Measurements from ENCODE around the gene AKNA.

The AKNA gene

DNA sequence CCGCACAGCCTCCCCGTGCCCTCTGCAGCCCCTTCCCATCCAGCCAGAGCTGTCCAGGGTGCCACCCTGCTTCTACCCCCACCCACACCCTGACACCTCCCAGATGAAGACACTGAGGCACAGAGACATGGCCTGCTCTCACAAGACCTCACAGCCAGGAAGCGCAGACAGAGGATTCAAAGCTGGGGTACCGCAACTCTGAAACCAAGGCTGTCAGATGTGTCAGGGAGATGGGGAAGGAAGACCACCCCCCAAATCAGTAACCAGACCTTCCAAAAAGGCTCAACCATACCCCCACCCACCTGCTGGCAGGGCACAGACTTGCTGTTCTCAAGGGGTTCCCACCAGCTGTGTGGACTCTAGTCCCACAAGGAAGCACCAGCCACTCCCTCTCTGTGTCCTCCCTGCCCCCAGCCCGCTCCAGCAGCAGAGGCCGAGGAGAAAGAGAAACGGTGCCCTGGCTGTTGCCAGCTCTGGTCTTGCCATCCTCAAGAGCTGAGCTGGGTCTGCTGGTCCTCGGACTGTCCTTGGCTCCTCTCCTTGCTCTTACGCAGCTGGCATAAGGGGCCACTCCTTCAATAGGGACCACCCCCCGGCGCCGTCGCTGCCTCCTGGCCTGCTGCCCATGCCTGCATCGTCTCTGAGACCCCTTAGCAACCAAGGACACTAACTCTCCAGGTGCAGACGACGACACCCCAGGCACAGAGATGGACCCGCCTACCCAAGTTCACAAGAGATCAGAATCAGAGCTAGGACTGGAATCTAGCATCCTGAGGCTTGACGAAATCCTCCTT lies 699 bp downstream of the AKNA start:
- Histone ChIP-seq H3K4me1 (ENCODE audit: control insufficient read depth, insufficient read depth, low read length) (peaks cover 23% of the 10 kb centered on the region), H3K27me3 (ENCODE audit: control insufficient read depth, insufficient read depth, low read length) (no peaks in the 10 kb centered on the region), H3K9me3 (ENCODE audit: control insufficient read depth, insufficient read depth, low read length) (no peaks in the 10 kb centered on the region), H3K36me3 (ENCODE audit: control insufficient read depth, insufficient read depth, low read length) (no peaks in the 10 kb centered on the region), H3K4me3 (ENCODE audit: low read length) (no peak overlapping the region), H3K27ac (ENCODE audit: low read length) (no peak overlapping the region)
- whole genome bisulfite sequencing (ENCODE audit: insufficient coverage, insufficient read length), result no CpG with 5 or more reads among the region's 18 CpGs
- DNase-seq (ENCODE audit: low read depth, low spot score), result no peak

- Histone ChIP-seq H3K4me3 (ENCODE audit: low read length) (no peak overlapping the region), H3K4me1 (ENCODE audit: control insufficient read depth, insufficient read depth, low read length) (peaks cover 24% of the 10 kb centered on the region), H3K36me3 (ENCODE audit: control insufficient read depth, insufficient read depth, low read length) (no peaks in the 10 kb centered on the region), H3K27me3 (ENCODE audit: control insufficient read depth, insufficient read depth, low read length) (no peaks in the 10 kb centered on the region), H3K27ac (ENCODE audit: low read length) (no peak overlapping the region), H3K9me3 (ENCODE audit: control insufficient read depth, insufficient read depth, low read length) (no peaks in the 10 kb centered on the region)
- no CpG with 5 or more reads among the region's 10 CpGs for WGBS (ENCODE audit: insufficient coverage, insufficient read length)
- no peak for DNase-seq (ENCODE audit: low read depth, low spot score)
Measured at GRCh38 chr9:114386361-114386885, 1.4 kb downstream of the AKNA start.

DNA sequence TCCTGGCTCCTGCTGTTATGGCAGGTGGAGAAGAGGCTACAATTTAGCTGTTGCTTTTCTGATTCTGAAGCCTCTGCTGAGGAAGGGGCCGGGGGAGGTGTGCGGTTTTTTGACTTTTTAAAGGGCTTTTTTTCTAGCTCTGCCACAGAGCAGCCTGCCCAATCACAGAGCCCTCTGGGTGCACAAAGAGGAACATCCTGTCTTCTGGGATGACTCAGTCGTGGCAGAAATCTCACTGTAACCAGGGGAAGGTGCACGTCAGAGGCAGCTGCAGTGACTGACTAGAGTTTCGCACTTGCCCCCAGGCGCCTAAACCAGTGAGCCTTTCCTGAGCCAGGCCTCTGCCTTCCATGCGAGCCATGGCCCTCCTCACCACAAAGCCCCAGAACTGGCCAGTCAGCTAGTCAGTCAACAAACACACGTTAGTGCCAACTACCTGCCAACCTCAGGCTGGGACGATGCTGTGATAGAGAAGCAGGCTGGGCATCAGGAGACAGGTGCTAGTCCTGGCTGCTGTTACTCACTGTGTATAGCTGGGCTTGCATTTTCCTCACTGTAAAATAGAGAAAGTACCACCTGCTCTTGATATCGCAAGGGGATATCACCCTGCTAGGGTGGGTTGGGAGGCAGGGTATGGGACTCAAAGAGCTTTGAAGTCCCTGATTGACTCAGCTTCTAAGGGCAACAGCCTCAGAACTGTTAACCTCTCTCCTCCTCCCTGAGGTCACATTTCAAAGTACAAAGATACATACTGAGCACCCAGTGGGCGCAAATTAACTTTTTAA lies 2.2 kb downstream of the AKNA start:
- DNase-seq (ENCODE audit: low read depth, low spot score), result no peak
- WGBS (ENCODE audit: insufficient coverage, insufficient read length), result no CpG with 5 or more reads among the region's 11 CpGs
- Histone ChIP-seq H3K4me1 (ENCODE audit: control insufficient read depth, insufficient read depth, low read length) (peaks cover 24% of the 10 kb centered on the region), H3K27me3 (ENCODE audit: control insufficient read depth, insufficient read depth, low read length) (no peaks in the 10 kb centered on the region), H3K36me3 (ENCODE audit: control insufficient read depth, insufficient read depth, low read length) (no peaks in the 10 kb centered on the region), H3K9me3 (ENCODE audit: control insufficient read depth, insufficient read depth, low read length) (no peaks in the 10 kb centered on the region), H3K4me3 (ENCODE audit: low read length) (no peak overlapping the region), H3K27ac (ENCODE audit: low read length) (no peak overlapping the region)

- Histone ChIP-seq H3K4me3 (ENCODE audit: low read length) (no peak overlapping the region), H3K4me1 (ENCODE audit: control insufficient read depth, insufficient read depth, low read length) (peaks cover 24% of the 10 kb centered on the region), H3K9me3 (ENCODE audit: control insufficient read depth, insufficient read depth, low read length) (no peaks in the 10 kb centered on the region), H3K36me3 (ENCODE audit: control insufficient read depth, insufficient read depth, low read length) (no peaks in the 10 kb centered on the region), H3K27me3 (ENCODE audit: control insufficient read depth, insufficient read depth, low read length) (no peaks in the 10 kb centered on the region), H3K27ac (ENCODE audit: low read length) (no peak overlapping the region)
- WGBS (ENCODE audit: insufficient coverage, insufficient read length), result no CpG with 5 or more reads among the region's 7 CpGs
- DNase-seq (ENCODE audit: low read depth, low spot score), result no peak
Measured at GRCh38 chr9:114384836-114385396, 2.9 kb downstream of the AKNA start.

- no peaks in the 10 kb centered on the region for H3K36me3 ChIP-seq (ENCODE audit: control insufficient read depth, insufficient read depth, low read length)
- H3K4me3 ChIP-seq (ENCODE audit: low read length), result no peak overlapping the region
- DNase-seq (ENCODE audit: low read depth, low spot score), result no peak
- no peaks in the 10 kb centered on the region for H3K27me3 ChIP-seq (ENCODE audit: control insufficient read depth, insufficient read depth, low read length)
- H3K27ac ChIP-seq (ENCODE audit: low read length), result no peak overlapping the region
- WGBS (ENCODE audit: insufficient coverage, insufficient read length), result no CpG with 5 or more reads among the region's 1 CpG
- peaks cover 24% of the 10 kb centered on the region for H3K4me1 ChIP-seq (ENCODE audit: control insufficient read depth, insufficient read depth, low read length)
- H3K9me3 ChIP-seq (ENCODE audit: control insufficient read depth, insufficient read depth, low read length), result no peaks in the 10 kb centered on the region
Measured at GRCh38 chr9:114384341-114384740, 3.4 kb downstream of the AKNA start.

GRCh38 chr9:114383521-114384231 lies 4.1 kb downstream of the AKNA start:
- Histone ChIP-seq H3K9me3 (ENCODE audit: control insufficient read depth, insufficient read depth, low read length) (no peaks in the 10 kb centered on the region), H3K4me3 (ENCODE audit: low read length) (no peak overlapping the region), H3K27ac (ENCODE audit: low read length) (no peak overlapping the region), H3K4me1 (ENCODE audit: control insufficient read depth, insufficient read depth, low read length) (peaks cover 24% of the 10 kb centered on the region), H3K36me3 (ENCODE audit: control insufficient read depth, insufficient read depth, low read length) (no peaks in the 10 kb centered on the region), H3K27me3 (ENCODE audit: control insufficient read depth, insufficient read depth, low read length) (no peaks in the 10 kb centered on the region)
- DNase-seq (ENCODE audit: low read depth, low spot score), result no peak
- no CpG with 5 or more reads among the region's 8 CpGs for WGBS (ENCODE audit: insufficient coverage, insufficient read length)

- no peak for DNase-seq (ENCODE audit: low read depth, low spot score)
- WGBS (ENCODE audit: insufficient coverage, insufficient read length), result no CpG with 5 or more reads among the region's 17 CpGs
- Histone ChIP-seq H3K36me3 (ENCODE audit: control insufficient read depth, insufficient read depth, low read length) (no peaks in the 10 kb centered on the region), H3K9me3 (ENCODE audit: control insufficient read depth, insufficient read depth, low read length) (no peaks in the 10 kb centered on the region), H3K4me3 (ENCODE audit: low read length) (no peak overlapping the region), H3K4me1 (ENCODE audit: control insufficient read depth, insufficient read depth, low read length) (peaks cover 20% of the 10 kb centered on the region), H3K27me3 (ENCODE audit: control insufficient read depth, insufficient read depth, low read length) (no peaks in the 10 kb centered on the region), H3K27ac (ENCODE audit: low read length) (no peak overlapping the region)
Measured at GRCh38 chr9:114382699-114383520, 4.9 kb downstream of the AKNA start.

GRCh38 chr9:114378883-114379282 lies 8.9 kb downstream of the AKNA start:
- H3K9me3 ChIP-seq (ENCODE audit: control insufficient read depth, insufficient read depth, low read length), result no peaks in the 10 kb centered on the region
- H3K27me3 ChIP-seq (ENCODE audit: control insufficient read depth, insufficient read depth, low read length), result no peaks in the 10 kb centered on the region
- H3K4me3 ChIP-seq (ENCODE audit: low read length), result no peak overlapping the region
- H3K36me3 ChIP-seq (ENCODE audit: control insufficient read depth, insufficient read depth, low read length), result 0 out of 2 replicates have a peak, but pooled peaks cover 5% of the 10 kb centered on the region
- peaks cover 4% of the 10 kb centered on the region for H3K4me1 ChIP-seq (ENCODE audit: control insufficient read depth, insufficient read depth, low read length)
- no peak overlapping the region for H3K27ac ChIP-seq (ENCODE audit: low read length)
- DNase-seq (ENCODE audit: low read depth, low spot score), result no peak
- WGBS (ENCODE audit: insufficient coverage, insufficient read length), result no CpG with 5 or more reads among the region's 5 CpGs

- Histone ChIP-seq H3K9me3 (ENCODE audit: control insufficient read depth, insufficient read depth, low read length) (no peaks in the 10 kb centered on the region), H3K36me3 (ENCODE audit: control insufficient read depth, insufficient read depth, low read length) (0 out of 2 replicates have a peak, but pooled peaks cover 5% of the 10 kb centered on the region), H3K4me3 (ENCODE audit: low read length) (no peak overlapping the region), H3K27me3 (ENCODE audit: control insufficient read depth, insufficient read depth, low read length) (no peaks in the 10 kb centered on the region), H3K4me1 (ENCODE audit: control insufficient read depth, insufficient read depth, low read length) (peaks cover 2% of the 10 kb centered on the region), H3K27ac (ENCODE audit: low read length) (no peak overlapping the region)
- DNase-seq (ENCODE audit: low read depth, low spot score), result no peak
- no CpG with 5 or more reads among the region's 8 CpGs for WGBS (ENCODE audit: insufficient coverage, insufficient read length)
Measured at GRCh38 chr9:114378016-114378415, 9.8 kb downstream of the AKNA start.

Data from iPS DF 6.9 (cell line).